ENCODE results near the gene GABRD.

DNA sequence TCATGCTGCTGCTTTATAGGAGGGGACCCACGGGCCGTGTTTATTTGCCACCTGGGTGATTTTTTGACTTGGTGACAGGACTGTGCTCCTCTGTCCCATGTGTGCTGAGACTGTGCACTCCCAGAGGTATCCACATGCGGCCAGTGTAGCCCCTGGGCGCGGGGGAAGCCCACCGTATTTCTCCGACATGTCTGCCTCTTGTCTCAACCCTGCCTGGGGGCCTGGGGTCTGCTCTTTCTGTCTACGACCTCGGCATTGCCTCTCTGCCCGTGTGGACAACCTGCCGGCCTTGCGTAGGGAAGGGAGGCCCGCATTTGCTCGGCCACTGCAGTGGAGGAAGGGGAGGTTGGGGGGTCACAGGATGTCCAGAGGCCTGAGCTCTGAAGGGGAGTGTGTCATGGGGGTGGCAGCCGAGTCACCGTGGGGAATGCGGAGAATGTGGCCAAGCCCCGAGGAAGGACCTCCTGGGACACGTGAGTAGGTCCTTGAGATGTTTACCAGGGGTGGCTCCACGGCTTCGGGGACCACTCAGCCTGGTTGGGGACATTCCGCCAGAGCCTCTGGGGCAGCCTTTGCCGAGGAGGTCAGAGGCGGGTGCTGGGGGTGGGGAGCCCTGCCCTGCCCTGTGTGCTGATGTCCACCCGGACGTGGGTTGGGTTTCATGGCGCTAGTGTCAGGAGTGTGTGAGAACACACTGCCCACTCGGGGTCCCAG lies 42.1 kb downstream of the GABRD start:
- TF ChIP-seq CTCF (IDR thresholded peaks at IDR 0.05) = no peak
- no peak for TF ChIP-seq CBFB (CRISPR knock-in tag; IDR thresholded peaks at IDR 0.05; ENCODE audit: low read depth)
- no peak for TF ChIP-seq ZNF138 (CRISPR knock-in tag; conservative IDR thresholded peaks at IDR 0.05)
- no peak for TF ChIP-seq NFYB (CRISPR knock-in tag; conservative IDR thresholded peaks at IDR 0.05; ENCODE audit: low read depth)
- TF ChIP-seq, protein P1, sequence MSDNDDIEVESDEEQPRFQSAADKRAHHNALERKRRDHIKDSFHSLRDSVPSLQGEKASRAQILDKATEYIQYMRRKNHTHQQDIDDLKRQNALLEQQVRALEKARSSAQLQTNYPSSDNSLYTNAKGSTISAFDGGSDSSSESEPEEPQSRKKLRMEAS (CRISPR knock-in tag; IDR thresholded peaks at IDR 0.05) = no peak
- no peak for TF ChIP-seq ATF3 (CRISPR knock-in tag; conservative IDR thresholded peaks at IDR 0.05)
- no peak for TF ChIP-seq GRHL2 (CRISPR knock-in tag; IDR thresholded peaks at IDR 0.05; ENCODE audit: insufficient replicate concordance, severe bottlenecking)
- TF ChIP-seq ZNF232 (CRISPR knock-in tag; IDR thresholded peaks at IDR 0.05) = no peak
- no peak for TF ChIP-seq KAT7 (CRISPR knock-in tag; IDR thresholded peaks at IDR 0.05; ENCODE audit: borderline replicate concordance)
- TF ChIP-seq, protein P2, sequence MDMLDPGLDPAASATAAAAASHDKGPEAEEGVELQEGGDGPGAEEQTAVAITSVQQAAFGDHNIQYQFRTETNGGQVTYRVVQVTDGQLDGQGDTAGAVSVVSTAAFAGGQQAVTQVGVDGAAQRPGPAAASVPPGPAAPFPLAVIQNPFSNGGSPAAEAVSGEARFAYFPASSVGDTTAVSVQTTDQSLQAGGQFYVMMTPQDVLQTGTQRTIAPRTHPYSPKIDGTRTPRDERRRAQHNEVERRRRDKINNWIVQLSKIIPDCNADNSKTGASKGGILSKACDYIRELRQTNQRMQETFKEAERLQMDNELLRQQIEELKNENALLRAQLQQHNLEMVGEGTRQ (CRISPR knock-in tag; IDR thresholded peaks at IDR 0.05) = no peak
- no peak for TF ChIP-seq CREM (CRISPR knock-in tag; IDR thresholded peaks at IDR 0.05)
- TF ChIP-seq IRF1 (CRISPR knock-in tag; IDR thresholded peaks at IDR 0.05) = no peak
